HL-60/S4 treated with retinoic acid at 250 ng/mL for 4 days and 3 days (cell line): ENCODE data around the gene GJB1.

ENCODE experiments used
- in situ Hi-C: fragments of 300-500 bp; cut with MboI; formaldehyde crosslinking; loops from 2 replicates; pipeline ENCODE4 v1.7.0; 2022; ENCODE audit warnings: low sequenced_read_pairs

Gene GJB1

GRCh38 chrX:71214604-71215337 is 8.3 kb upstream of the GJB1 start:
- in situ Hi-C loops, result no loop called here

- in situ Hi-C loops, result no loop called here
These were observed 7.6 kb upstream of the GJB1 start for GRCh38 chrX:71215338-71215912.

GRCh38 chrX:71216485-71216884 is 6.5 kb upstream of the GJB1 start:
- in situ Hi-C loops, result no loop called here

- in situ Hi-C loops, result no loop called here
These were observed 5.7 kb upstream of the GJB1 start for GRCh38 chrX:71217298-71217697.

- in situ Hi-C loops, result no loop called here
These were observed 1.9 kb upstream of the GJB1 start for GRCh38 chrX:71221145-71221544.

GRCh38 chrX:71224098-71224708 is 1.2 kb downstream of the GJB1 start:
- in situ Hi-C loops, result no loop called here

- in situ Hi-C loops, result no loop called here
These were observed 2.0 kb downstream of the GJB1 start for GRCh38 chrX:71225009-71225408.

- in situ Hi-C loops, result no loop called here
These were observed 2.7 kb downstream of the GJB1 start for GRCh38 chrX:71225676-71226075.

GRCh38 chrX:71227370-71228062 is 4.5 kb downstream of the GJB1 start:
- in situ Hi-C loops, result no loop called here

- in situ Hi-C loops, result no loop called here
These were observed 5.1 kb downstream of the GJB1 start for GRCh38 chrX:71228063-71228642.

GRCh38 chrX:71235482-71235881 is 12.5 kb downstream of the GJB1 start:
- in situ Hi-C loops, result no loop called here

- in situ Hi-C loops, result no loop called here
These were observed 13.8 kb downstream of the GJB1 start for GRCh38 chrX:71236836-71237235.

GRCh38 chrX:71239781-71240180 is 16.8 kb downstream of the GJB1 start:
- in situ Hi-C loops, result no loop called here

GRCh38 chrX:71241301-71241700 is 18.3 kb downstream of the GJB1 start:
- in situ Hi-C loops, result no loop called here

GRCh38 chrX:71244359-71245128 is 21.5 kb downstream of the GJB1 start:
- in situ Hi-C loops, result no loop called here

GRCh38 chrX:71245159-71245558 is 22.1 kb downstream of the GJB1 start:
- in situ Hi-C loops, result no loop called here

GRCh38 chrX:71250841-71251240 is 27.8 kb downstream of the GJB1 start:
- in situ Hi-C loops, result no loop called here

GRCh38 chrX:71251466-71251973 is 28.5 kb downstream of the GJB1 start:
- in situ Hi-C loops, result no loop called here

- in situ Hi-C loops, result no loop called here
These were observed 29.2 kb downstream of the GJB1 start for GRCh38 chrX:71252221-71252620.
